Activated T-helper 9 cell treated with anti-CD3 and anti-CD28 coated beads, Interleukin-2, amount 50 U/mL, for 16 hours (primary cell): ENCODE results near the gene GLRA2.

ENCODE experiments used
- DNase-seq: peaks from one replicate; pipeline ENCODE4 v3.0.0-alpha.2; 2020; ENCODE audit warnings: low read depth

Gene GLRA2

DNA sequence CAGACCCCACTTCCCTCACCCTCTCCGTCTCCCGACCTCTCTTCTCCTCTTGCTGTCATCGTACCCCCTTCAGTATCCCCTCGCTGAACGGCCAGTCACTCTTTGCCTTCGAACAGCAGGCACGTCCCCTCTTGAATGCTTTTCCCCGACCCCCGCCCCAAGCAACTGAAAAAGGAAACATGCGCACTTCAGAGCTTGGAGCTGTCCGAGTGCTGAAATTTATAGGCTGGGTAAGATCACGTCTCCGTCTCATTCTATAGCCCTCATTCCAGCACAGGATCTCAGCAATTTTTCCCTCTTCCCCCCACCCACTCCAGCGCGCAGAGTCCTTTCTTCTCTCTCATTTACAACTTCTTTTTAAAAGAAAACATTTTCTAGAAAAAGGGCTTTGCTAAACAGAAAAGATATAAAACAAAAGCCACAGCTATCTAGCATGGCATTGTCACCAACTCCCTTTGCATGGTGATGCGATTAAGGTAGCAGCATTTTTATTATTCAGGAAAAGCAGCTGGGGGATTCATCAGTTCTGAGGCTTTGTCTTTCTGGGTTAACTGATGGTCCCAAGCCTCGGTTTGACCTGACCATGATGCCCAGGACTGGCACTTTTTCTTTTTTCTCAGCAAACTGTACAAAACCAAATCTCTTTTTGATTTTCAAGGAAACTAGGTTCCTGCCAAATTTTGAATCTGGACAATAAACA, at the start of gene GLRA2:
Gene GLRA2 (plus strand): TSS at position 247 of the 700 bp plus-strand sequence. CDS start 522 bp downstream, outside the sequence.
- no peak for DNase-seq

DNA sequence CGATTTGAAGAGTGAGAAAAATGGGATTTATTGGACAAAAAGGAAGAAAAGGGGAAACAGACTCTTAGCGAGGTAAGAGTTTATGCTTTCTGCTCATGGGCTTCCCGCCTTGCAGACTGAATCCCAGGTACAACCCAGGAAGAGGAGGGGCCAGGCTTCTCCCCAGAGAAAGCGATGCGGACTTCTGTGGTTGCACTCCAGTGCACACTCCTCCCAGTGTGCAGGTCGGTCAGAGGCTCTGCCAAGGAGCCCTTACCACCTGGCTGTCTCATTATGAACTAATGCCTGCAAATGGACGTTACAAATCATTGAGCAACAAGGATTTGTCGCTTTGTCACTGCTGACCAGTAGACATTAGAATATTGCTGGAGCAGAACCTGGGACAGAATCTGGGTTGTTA, 39.9 kb upstream of the GLRA2 start:
- DNase-seq: no peak

DNA sequence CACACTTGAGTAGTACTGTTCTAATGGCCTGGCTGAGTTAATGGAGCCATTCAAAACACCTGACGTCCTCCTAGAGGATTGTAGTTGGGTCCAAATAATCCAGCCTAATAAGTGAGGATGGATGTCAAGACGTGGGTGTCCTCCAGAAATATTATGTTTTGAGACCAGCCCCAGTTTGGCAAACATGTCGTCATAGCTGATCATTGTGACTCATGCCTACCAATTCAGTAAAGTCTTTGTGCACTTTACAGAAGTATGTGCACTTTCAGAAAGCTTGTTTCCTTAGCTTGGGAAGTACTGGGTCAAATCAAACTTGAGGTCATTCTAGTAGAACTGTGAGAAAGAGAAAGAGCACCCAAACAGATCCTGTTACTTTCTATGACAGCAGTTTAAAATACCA, 37.6 kb upstream of the GLRA2 start:
- no peak for DNase-seq

DNA sequence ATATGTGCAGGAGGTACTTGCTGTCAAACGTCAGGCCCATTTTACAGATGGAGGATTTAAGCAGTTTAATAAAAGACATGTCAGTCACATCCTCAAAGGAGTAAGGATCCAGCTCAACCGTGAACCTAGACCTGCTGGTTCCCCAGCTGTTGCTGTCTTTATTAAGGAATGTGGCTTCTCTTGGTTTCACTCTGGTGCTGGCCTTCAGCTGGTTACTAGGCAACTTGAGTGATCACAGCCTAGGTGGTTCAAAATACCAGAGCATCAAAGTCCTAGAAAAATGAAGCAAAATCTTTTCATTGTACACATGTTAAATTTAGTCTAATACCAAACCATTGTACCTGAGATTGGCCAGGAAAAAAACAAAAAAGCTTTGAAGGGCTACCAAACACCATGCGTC, 32.7 kb upstream of the GLRA2 start:
- DNase-seq: no peak

DNA sequence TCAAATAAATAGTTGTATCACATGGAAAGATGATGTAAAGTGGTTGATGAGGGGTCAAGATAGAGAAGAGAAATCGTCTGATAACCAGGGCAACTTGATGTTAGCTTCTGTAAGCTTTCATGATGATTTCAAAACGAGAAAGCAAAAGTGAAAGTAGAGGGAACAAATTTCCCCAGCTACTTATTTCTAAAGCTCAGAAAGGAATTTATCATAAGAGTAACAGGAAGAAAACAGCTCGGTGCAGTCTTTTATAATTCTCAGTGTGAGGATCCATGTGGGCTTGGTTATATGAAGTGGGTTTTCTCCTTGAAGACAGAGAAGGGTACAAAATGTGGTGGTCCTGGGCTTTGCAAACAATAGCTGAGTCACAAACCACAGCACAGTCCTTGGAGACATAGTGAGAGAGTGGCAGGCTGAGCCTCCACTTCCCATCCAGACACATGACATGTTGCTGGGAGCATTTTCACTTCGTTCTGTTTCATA, 32.1 kb upstream of the GLRA2 start:
- DNase-seq: no peak

DNA sequence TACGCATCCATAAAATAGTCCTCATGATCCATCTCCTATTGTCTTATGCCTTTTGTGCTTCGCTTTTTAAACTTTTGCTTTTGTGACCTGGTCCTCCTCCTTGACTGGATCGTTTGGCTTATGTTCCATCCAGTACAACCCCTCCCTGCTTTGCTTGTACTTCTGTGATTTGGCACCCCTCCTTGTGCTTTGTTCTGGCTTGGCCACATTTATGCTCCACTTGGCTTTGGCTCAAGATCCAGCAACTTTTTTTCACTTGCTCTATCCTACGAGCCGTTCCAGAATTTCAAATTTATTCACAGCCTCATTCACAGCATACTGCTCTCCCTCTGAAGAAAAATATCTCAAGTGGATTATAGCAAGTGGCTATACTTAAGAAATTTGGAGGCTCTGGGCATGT, 28.0 kb upstream of the GLRA2 start:
- no peak for DNase-seq

DNA sequence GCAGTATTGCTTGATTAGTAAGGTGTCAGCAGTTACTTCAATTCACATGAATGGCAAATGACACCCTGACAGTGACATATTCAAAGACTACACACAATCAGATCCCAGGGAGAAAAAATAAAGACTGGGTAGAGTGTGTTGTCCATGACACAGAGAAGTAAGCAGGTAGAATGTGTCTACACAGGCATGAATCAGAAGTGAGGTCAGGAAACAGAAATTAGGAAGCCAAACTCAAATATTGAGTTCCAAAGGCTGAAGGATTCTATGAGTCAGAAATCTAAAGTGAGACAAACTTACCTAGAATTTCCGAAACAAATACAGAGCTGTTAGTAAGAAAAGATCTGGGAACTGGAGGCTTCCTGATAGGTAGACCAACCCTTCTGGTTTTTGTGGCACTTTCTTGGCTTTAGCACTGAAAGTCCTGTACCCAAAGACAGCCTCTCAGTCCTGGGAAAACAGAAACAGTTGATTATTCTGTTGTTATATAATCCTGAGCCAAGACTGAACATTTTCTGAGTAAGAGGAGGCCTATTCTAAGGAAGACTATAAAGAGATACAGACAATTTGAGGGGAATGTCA, 24.3 kb upstream of the GLRA2 start:
- no peak for DNase-seq

DNA sequence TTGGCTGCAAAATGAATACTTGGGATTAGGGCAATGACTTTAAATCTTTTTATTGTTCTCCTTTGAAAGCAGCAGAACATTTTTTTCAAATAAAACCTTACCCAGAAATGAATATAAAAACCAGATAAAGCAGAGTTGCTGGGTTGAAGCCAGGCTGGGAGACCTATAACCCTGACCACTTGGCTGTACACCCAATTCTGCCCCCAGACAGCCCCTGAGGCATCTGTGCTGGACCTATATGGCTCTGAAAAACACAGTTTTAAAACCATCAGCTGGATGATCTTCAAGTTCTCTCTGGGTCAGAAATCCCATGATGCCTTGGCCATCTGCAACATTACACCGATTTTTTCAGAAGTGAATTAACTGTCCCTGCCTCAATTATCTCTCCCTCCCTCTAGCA, 23.7 kb upstream of the GLRA2 start:
- no peak for DNase-seq

DNA sequence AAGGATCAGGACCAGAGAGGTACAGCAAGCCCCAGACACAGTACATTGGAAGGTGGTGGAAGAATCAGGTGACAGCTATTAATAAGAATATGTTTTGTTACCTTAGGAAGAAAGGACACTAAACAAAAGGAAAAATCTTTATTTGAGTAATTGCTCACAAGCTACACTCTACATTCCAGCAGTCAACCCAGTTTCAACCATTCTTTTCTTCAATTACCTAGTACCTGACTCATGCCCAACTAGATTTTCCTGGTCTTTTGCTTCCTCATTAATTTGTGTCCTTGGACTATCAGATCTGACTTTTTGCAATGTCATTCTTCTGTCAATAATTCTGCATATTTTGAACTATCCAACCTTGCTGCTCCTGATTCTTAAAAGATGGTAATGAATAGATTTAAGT, 22.5 kb upstream of the GLRA2 start:
- no peak for DNase-seq

DNA sequence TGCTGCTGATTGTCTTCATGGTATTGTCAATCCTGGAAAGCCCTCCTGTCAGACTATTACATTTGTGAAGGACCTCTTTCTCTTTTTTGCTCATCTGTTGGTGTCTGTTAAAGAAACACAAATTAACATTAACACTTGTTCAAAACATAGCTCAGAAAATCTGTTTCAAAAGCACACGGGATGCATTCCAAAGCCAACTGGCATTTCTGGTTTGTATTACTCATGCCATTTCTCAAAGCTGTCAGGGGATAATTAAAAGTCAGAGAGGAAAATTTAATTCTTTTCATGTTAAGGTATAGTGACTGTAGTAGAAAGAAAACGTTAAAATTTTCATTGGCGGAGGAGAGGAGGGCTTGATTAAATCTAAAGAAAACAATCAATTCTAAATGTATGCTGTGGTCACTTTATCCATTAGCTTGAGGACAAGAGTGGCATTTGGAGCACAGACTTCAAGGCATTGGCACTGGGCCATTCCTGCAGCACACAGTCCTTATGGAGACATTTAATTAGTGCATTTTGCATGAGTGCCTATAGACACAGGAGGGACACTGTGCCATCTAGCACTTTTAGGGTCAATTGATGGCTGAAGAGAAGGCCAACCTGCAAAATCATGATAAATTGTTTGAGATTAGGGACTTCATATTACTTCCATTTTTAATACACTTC, 21.2 kb upstream of the GLRA2 start:
- no peak for DNase-seq

DNA sequence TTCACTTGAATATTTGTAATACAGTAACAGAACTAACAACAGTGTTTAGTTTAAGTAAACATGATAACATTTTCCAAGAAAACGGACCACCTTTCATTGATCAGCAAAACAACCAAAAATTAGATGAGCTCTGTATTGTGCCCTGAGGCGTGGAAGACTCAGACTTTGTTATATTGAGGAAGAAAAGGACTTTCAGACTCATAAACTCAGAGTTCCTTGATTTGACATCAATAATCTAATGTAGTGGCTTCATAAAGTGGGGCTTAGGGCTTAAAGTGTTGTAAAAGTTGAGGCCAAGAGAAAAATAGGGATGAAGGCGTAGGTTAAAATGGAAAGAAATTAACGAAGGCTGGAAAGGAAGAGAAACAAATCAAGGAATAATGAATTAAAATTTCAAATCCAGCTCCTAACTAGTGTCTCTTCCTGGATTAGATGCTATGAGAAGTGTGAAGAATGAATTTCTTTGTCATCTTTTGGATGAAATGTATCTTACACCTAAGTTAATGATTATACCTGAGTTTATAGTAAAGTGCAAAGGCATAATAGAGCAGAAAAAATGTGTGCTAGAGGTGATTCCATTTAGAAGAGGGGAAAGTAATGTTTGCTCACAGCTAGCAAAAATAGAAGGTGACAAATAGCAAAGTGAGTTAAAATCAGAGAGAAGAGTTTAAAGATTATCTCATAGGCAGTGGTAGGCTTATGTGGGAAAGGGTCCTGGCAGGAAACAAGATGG, 19.8 kb upstream of the GLRA2 start:
- DNase-seq: no peak

DNA sequence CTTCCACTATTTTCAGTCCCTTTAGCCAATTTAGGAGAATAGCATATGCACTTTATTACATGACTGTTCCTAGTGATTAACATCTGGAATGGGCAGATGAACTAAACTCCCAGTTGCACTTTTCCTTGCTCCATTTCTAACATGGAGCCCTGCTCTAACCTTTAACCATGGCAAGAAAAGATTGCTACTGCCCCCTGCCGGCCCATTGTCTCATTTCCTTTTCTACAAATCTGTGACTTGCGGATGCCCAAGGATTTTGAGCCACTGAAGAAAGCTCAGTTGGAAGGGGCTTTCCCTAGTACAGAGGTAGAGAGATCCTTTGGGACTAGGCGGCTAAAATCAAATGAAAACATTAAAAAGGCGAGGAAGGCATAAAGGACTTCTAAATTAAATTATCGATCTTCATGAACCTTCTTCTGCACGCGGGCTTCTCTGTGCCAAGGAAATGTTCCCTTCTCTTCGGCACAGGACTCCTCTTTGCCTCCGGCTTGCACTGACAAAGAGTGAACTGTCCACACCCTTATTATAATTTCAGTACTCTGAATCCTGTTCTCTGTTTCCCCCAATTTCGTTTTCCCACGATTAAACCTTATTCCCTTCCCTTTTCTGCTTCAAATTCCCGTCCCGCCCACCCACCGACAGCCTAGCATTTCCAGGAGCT, 577 bp upstream of the GLRA2 start:
- peak; percentile 9 for DNase-seq

DNA sequence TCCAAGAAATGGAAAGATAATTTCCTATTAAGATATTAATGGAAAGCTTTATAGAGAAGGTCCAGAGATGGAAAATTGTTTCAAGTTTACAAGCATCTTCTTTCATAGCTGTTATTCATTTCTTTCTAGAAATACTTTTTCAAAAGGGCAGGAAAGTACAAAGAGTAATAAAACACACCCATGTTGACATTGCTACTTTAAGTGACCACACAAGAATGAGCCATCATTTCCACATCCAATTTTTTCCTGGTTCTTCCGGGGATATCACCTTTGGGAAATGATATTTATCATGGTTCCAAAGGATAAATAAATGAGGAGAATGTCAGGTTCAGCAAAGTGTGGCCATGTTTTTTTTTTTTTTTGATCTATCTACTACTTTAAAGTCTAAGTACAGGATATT, 4.5 kb downstream of the GLRA2 start:
- DNase-seq: no peak

DNA sequence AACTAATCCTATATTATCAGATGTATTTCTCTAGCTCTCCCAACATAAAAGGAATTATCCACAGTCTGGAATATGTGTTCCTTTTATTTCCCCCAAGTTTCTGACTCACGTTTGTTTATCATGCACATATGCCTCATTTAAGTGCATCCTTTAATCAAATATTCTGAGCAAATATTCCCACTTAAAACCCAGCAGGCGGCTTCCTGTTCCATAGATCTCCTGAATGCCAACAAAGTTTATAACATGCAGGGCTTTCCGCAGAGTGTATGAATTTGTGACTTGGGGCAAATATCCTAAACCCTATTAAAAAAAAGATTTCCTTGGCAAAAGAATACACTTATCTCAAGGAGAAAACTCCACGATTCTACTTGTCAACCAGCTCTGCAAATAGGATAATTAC, 16.9 kb downstream of the GLRA2 start:
- DNase-seq: no peak

DNA sequence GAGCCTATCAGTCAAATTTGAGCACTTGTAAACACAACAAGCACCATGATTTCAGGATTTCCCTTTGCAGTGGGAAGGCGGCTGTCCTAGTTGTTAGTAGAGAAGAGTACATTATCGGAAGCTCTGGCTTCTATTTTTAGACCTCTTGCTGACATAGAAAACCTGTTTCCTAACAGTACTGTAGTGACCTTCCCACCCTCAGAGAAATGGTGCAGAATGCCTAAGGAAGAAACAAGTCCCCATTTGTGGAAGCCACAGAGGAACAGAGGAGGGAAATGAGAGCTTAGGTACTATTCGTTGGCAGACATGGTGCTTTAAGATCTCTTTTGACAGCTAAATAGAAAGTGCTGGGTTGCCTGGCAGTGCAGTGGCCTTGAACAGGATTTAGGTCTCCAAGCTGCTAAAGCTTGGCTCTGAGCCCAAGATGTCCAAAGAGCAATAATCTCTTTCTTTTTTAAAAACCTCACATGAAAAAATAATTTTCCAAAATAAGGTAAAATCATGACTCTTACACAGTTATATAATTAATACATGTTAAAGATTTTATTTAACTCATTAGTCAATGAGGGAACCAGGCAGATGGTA, 24.9 kb downstream of the GLRA2 start:
- no peak for DNase-seq

DNA sequence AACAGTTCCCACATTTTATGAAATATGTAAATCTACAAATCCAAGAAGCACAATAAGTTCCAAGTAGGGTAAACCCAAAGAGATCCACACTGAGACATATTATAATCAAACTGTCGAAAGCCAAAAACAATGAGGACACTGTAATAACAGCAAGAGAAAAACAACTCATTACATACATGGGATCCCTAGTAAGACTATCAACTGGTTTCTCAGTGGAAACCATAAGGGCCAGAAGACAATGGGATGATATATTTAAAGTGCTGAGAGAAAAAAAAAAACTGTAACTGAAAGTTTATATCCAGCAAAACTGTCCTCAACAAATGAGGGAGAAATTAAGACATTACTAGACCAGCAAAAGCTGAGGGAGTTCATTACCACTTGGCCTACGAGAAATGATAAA, 34.7 kb downstream of the GLRA2 start:
- DNase-seq: no peak

DNA sequence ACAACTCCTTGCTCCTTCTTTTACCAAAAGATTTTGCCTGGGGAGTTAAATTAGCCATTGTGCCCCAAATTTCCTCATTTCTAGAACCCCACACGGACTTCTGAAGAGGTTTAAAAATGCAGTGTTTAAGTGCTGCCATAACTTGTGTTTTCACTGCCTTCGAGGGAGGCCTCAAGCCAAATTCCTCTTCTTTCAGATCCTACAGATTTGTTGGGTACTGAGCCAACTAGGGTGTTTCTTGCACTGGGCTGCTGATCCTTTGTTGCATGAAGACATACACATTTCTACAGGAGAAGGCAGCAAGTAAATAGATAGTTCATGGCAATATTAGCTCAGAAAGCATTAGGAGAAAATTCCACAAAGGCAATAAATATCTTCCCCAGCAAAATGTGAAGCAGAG, 43.8 kb downstream of the GLRA2 start:
- no peak for DNase-seq

DNA sequence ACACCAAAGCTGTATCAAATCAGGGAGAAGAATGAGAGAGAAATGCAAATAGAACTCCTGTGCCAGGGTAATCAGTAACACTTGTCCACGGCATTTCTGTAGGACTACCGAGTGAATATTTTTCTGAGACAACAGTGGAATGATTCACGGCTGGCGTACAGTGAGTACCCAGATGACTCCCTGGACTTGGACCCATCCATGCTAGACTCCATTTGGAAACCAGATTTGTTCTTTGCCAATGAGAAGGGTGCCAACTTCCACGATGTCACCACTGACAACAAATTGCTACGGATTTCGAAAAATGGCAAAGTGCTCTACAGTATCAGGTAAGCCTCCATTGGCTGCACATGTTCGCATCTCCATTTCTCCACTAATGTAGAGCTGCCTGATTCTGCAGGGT, 51.7 kb downstream of the GLRA2 start:
- no peak for DNase-seq

DNA sequence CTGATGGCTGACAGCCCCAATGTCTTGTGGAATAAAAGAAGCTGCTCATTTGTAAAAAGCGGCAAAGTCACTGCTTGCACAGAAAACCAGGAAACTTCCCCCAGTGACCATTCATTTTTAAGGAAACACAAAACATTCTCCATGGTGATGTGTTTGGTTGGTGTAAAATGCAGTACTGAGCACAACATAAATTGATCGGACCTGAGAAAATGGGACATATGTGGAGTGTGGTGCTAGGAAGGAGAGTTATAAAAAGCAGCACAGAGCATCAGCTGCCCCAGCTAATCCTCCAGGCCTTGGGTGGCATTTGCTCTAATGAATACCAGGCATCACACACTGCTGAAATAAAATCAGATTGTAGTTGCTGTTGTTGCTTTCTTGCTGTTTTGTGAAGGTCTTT, 55.2 kb downstream of the GLRA2 start:
- DNase-seq: no peak

DNA sequence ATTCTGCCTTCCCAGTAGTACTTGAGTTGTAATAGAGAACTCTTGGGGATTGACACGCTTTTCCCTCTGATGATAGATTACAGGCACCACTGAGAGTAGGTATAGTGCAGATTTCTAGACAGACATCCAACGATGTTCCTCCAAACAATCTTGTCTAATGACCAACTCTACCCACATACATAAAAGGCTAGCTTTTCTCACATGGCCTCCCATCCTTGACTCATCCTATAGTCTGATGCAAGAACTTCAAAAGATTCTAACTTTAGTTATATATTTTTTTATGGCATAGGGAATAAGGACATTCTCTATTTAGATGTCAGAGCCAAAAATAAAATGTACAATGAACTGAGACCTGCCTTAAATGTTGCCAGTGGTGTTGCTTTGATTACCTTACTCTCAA, 60.9 kb downstream of the GLRA2 start:
- no peak for DNase-seq

DNA sequence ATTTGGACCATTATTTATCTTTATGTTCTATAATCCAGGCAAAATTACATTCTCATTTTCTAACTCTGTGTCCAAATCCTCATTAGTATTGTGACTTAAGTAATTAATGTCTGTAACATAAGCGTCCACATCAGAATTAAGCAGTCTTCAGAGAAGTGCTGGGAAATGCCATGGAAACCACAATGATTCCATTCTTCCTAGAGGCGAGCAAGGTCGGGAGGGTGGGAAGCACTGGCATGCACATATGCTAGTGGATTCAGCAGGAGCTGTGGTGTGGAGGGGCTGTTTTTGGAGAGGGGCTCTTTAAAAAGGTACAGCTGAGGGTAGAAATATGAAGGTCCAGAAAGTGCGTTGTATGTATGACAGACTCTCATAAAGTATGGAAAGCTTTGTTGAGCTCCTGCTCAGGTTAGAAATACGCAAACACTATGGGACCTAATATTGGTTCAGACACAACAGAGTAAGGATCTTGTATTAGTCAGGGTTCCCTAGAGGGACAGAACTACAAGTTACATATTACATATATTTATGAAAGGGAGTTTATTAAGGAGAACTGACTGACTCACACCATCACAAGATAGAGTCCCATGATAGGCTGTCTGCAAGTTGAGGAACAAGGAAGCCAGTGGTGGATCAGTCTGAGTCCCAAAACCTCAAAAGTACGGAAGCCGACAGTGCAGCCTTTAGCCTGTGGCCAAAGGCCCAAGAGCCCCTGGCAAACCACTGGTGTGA, 61.5 kb downstream of the GLRA2 start:
- no peak for DNase-seq
